Hematopoietic multipotent progenitor cell (in vitro differentiated cells): ENCODE data around the gene ATP2C1. TPM values are rescaled to one million over a fixed set of nuclear protein-coding genes. Genes with fewer than 3 reads are reported as not detected.

Experiments
- DNase-seq, 3 donors: peaks; one replicate each; pipeline ENCODE4 v3.0.0-alpha.2; 2011 to 2015; ENCODE audit warnings: low read depth in 2 of 3, low spot score in 2 of 3
- total RNA-seq: library from RNA; depleted of rRNA; stranded (reverse); fragments of >200 nt; gene quantifications from one replicate; pipeline ENCODE4 v1.2.3, GENCODE V29; 2012

The ATP2C1 gene
- total RNA-seq, 1 donor: 68.9 TPM

- no peak for DNase-seq
Measured at GRCh38 chr3:130975251-130975650, 81.4 kb downstream of the ATP2C1 start.

- DNase-seq: no peak
Measured at GRCh38 chr3:130976706-130977105, 82.8 kb downstream of the ATP2C1 start.

GRCh38 chr3:130979117-130979516 is 85.2 kb downstream of the ATP2C1 start:
- no peak for DNase-seq

GRCh38 chr3:130981469-130981868 is 87.6 kb downstream of the ATP2C1 start:
- no peak for DNase-seq

- no peak for DNase-seq
Measured at GRCh38 chr3:130990282-130990681, 96.4 kb downstream of the ATP2C1 start.

GRCh38 chr3:130991126-130991525 is 97.2 kb downstream of the ATP2C1 start:
- DNase-seq: no peak

- no peak for DNase-seq
Measured at GRCh38 chr3:130992344-130992743, 98.5 kb downstream of the ATP2C1 start.

GRCh38 chr3:130997289-130997688 is 103.4 kb downstream of the ATP2C1 start:
- DNase-seq: no peak

- DNase-seq: no peak
Measured at GRCh38 chr3:131001071-131001470, 107.2 kb downstream of the ATP2C1 start.

GRCh38 chr3:131004603-131005002 is 110.7 kb downstream of the ATP2C1 start:
- no peak for DNase-seq

- DNase-seq: no peak
Measured at GRCh38 chr3:131007256-131007655, 113.4 kb downstream of the ATP2C1 start.

- no peak for DNase-seq
Measured at GRCh38 chr3:131007782-131008181, 113.9 kb downstream of the ATP2C1 start.

- no peak for DNase-seq
Measured at GRCh38 chr3:131008326-131008725, 114.4 kb downstream of the ATP2C1 start.

GRCh38 chr3:131009698-131010097 is 115.8 kb downstream of the ATP2C1 start:
- DNase-seq: no peak

- DNase-seq: no peak
Measured at GRCh38 chr3:131018970-131019369, 125.1 kb downstream of the ATP2C1 start.

GRCh38 chr3:131020122-131020693 is 126.3 kb downstream of the ATP2C1 start:
- DNase-seq: peak in 2 of 3 donors; percentile 67 to 80

GRCh38 chr3:131025539-131025938 is 131.7 kb downstream of the ATP2C1 start:
- DNase-seq: no peak

GRCh38 chr3:131026321-131027151 is 132.7 kb downstream of the ATP2C1 start, which contains the start of the genes ASTE1 and NEK11:
Gene ASTE1, minus strand, starts transcription at chr3:131026825. Its CDS starts 1,519 bp downstream, at chr3:131025306.
Gene NEK11, plus strand, starts transcription at chr3:131026877. Its CDS starts 2,832 bp downstream, at chr3:131029709.
- peak; percentile 76 to 92 (median 92) for DNase-seq

GRCh38 chr3:131028844-131029243 is 135.0 kb downstream of the ATP2C1 start:
- DNase-seq: no peak

- no peak for DNase-seq
Measured at GRCh38 chr3:131031660-131032059, 137.8 kb downstream of the ATP2C1 start.

- DNase-seq: peak in 2 of 3 donors; percentile 40 to 70
Measured at GRCh38 chr3:131033480-131034080, 139.7 kb downstream of the ATP2C1 start.
